Endothelial cell of umbilical vein (primary cell): ENCODE results near the gene NOB1.

Source experiments
- CTCF ChIP-seq, 2 donors: IDR thresholded peaks; 1 replicate in 1 of 2; 2 replicates in 1 of 2; pipeline ENCODE4 v1.5.1; 2011; ENCODE audit warnings: low read length in 2 of 2, mild to moderate bottlenecking in 2 of 2, moderate library complexity in 2 of 2, control low read depth in 1 of 2, inconsistent platforms in 1 of 2, low read depth in 1 of 2; ENCODE audit not compliant: insufficient read depth in 1 of 2; ENCODE audit errors: extremely low read depth in 1 of 2
- EZH2 ChIP-seq: IDR thresholded peaks from 2 replicates; pipeline ENCODE4 v1.6.1; 2012; ENCODE audit warnings: borderline replicate concordance, low read depth, mild to moderate bottlenecking, moderate library complexity, low read length, inconsistent platforms; ENCODE audit not compliant: severe bottlenecking
- GATA2 ChIP-seq: IDR thresholded peaks from 2 replicates; pipeline ENCODE4 v1.7.0; 2011; ENCODE audit warnings: low read depth, mild to moderate bottlenecking, moderate library complexity, mixed read lengths, low read length; ENCODE audit not compliant: insufficient read length, insufficient read depth
- POLR2A ChIP-seq: IDR thresholded peaks from 2 replicates; pipeline ENCODE4 v1.6.1; 2012; ENCODE audit warnings: low read depth, mild to moderate bottlenecking, control low read depth, low read length
- POLR2AphosphoS5 ChIP-seq: IDR thresholded peaks from 2 replicates; pipeline ENCODE4 v1.6.1; 2012; ENCODE audit warnings: low read depth, mild to moderate bottlenecking, control low read depth, low read length, moderate library complexity; ENCODE audit not compliant: insufficient read depth
- TF ChIP-seq, protein P1 (sequence below): IDR thresholded peaks from 2 replicates; pipeline ENCODE4 v1.6.1; 2011; ENCODE audit not compliant: insufficient read depth, insufficient read length

DNA sequence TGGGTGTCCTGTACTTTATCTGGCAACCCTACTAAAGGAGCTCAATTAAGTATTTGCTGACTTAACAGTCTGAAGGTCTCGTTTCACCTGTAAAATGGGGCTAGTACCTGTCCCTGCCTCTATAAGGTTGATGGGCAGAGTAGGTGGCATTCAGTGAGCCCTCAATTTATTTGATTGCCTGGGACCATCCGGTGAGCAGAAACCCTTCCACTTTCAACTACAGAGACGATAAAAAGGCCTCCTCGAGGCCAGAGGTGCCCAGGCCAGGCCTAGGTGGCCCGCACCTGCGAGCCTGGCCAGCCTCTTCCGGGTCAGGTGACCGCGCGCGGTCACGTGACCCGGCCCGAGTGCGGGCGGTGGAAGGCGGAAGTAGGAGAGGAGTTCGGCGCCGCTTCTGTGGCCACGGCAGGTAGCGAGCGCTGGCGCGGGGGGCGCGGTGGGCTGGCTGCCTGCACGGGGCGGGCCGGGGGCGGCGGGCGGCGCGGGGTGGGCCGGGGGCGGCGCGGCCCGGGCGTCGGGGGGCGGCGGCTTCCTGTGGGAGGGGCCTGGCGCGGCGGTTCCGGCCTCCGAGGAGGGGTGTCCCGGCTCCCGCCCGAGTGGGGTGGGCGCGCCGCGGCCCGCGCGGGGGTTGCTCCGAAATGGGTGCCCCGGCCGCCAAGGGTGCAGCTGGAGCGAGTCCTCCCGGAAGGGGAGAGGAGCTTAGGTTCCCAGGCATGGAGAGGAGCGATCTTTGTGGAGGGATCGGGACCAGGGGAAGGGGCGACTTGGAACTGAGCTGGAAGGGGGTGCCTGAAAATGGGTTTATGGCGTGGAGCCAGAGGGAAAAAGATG, 7.5 kb upstream of the NOB1 start, which contains the start of gene WWP2:
- TF ChIP-seq, protein P1, sequence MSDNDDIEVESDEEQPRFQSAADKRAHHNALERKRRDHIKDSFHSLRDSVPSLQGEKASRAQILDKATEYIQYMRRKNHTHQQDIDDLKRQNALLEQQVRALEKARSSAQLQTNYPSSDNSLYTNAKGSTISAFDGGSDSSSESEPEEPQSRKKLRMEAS: peak; percentile 69
- TF ChIP-seq CTCF (IDR thresholded peaks at IDR 0.05; ENCODE audit: extremely low read depth in 1 of 2, insufficient read depth in 1 of 2, low read depth in 1 of 2, low read length in 2 of 2) (no peak), POLR2AphosphoS5 (peak; percentile 60), EZH2 (no peak), POLR2A (peak; percentile 57), GATA2 (no peak)
